H9 (cell line): ENCODE measurements around the gene PMCH. TPM values are rescaled to one million over a fixed set of nuclear protein-coding genes. Genes with fewer than 3 reads are reported as not detected.

Source experiments
- DNase-seq: peaks from one replicate; pipeline ENCODE4 v3.0.0-alpha.2; 2017
- H2AFZ ChIP-seq: one replicate; pipeline ENCODE4 v1.6.1; 2013; ENCODE audit warnings: mild to moderate bottlenecking, low read length, control low read depth, moderate library complexity
- H2AK5ac ChIP-seq: 2 replicates; pipeline ENCODE4 v1.6.1; 2013; ENCODE audit warnings: low read length, control low read depth, mixed read lengths; ENCODE audit not compliant: insufficient read length
- H2BK120ac ChIP-seq: one replicate; pipeline ENCODE4 v1.6.1; 2013; ENCODE audit warnings: low read depth, mild to moderate bottlenecking, low read length, control low read depth, inconsistent platforms; ENCODE audit not compliant: poor library complexity, severe bottlenecking
- H2BK12ac ChIP-seq: 2 replicates; pipeline ENCODE4 v1.6.1; 2013; ENCODE audit warnings: low read length, control low read depth, mixed read lengths, low read depth; ENCODE audit not compliant: insufficient read length
- H2BK15ac ChIP-seq: 2 replicates; pipeline ENCODE4 v1.6.1; 2013; ENCODE audit warnings: low read depth, low read length, control low read depth
- H2BK20ac ChIP-seq: one replicate; pipeline ENCODE4 v1.6.1; 2013; ENCODE audit warnings: low read depth, mild to moderate bottlenecking, low read length, control low read depth, inconsistent platforms; ENCODE audit not compliant: poor library complexity, severe bottlenecking
- H2BK5ac ChIP-seq: 2 replicates; pipeline ENCODE4 v1.6.1; 2013; ENCODE audit warnings: low read length, control low read depth, mixed read lengths; ENCODE audit not compliant: insufficient read length
- H3K14ac ChIP-seq: 2 replicates; pipeline ENCODE4 v1.6.1; 2013; ENCODE audit warnings: low read length, control low read depth; ENCODE audit not compliant: insufficient read depth
- H3K18ac ChIP-seq: 2 replicates; pipeline ENCODE4 v1.6.1; 2013; ENCODE audit warnings: low read depth, mild to moderate bottlenecking, mixed read lengths, low read length, control low read depth; ENCODE audit not compliant: insufficient read length
- H3K23ac ChIP-seq: 2 replicates; pipeline ENCODE4 v1.6.1; 2013; ENCODE audit warnings: low read length, control low read depth, mixed read lengths, low read depth; ENCODE audit not compliant: insufficient read length
- H3K23me2 ChIP-seq: 2 replicates; pipeline ENCODE4 v1.6.1; 2013; ENCODE audit warnings: low read depth, mild to moderate bottlenecking, mixed read lengths, low read length, control low read depth; ENCODE audit not compliant: insufficient read length, poor library complexity, severe bottlenecking
- H3K27ac ChIP-seq: 2 replicates; pipeline ENCODE4 v1.5.1; 2013; ENCODE audit warnings: low read length, control low read depth, mixed read lengths, low read depth; ENCODE audit not compliant: insufficient read length
- H3K27me3 ChIP-seq: 2 replicates; pipeline ENCODE4 v1.6.1; 2013; ENCODE audit warnings: low read length, control low read depth, inconsistent platforms; ENCODE audit not compliant: insufficient read depth
- H3K4ac ChIP-seq: 2 replicates; pipeline ENCODE4 v1.6.1; 2013; ENCODE audit warnings: low read depth, mild to moderate bottlenecking, control low read depth, inconsistent platforms, low read length, moderate library complexity
- H3K4me1 ChIP-seq: 2 replicates; pipeline ENCODE4 v1.6.1; 2013; ENCODE audit warnings: low read length, control low read depth, inconsistent platforms; ENCODE audit not compliant: insufficient read depth
- H3K4me2 ChIP-seq: 2 replicates; pipeline ENCODE4 v1.6.1; 2013; ENCODE audit warnings: low read length, control low read depth, mixed read lengths; ENCODE audit not compliant: insufficient read length, insufficient read depth
- H3K56ac ChIP-seq: 2 replicates; pipeline ENCODE4 v1.6.1; 2013; ENCODE audit warnings: low read depth, mild to moderate bottlenecking, mixed read lengths, low read length, control low read depth; ENCODE audit not compliant: insufficient read length
- H3K79me1 ChIP-seq: 2 replicates; pipeline ENCODE4 v1.6.1; 2013; ENCODE audit warnings: low read depth, mild to moderate bottlenecking, moderate library complexity, low read length, control low read depth, inconsistent platforms; ENCODE audit not compliant: insufficient read depth, poor library complexity, severe bottlenecking
- H3K79me2 ChIP-seq: 2 replicates; pipeline ENCODE4 v1.6.1; 2013; ENCODE audit warnings: low read length, control low read depth, inconsistent platforms; ENCODE audit not compliant: insufficient read depth
- H3K9ac ChIP-seq: 2 replicates; pipeline ENCODE4 v1.6.1; 2013; ENCODE audit warnings: low read length, control low read depth, mixed read lengths; ENCODE audit not compliant: insufficient read length; ENCODE audit errors: extremely low read depth
- H3K9me3 ChIP-seq: one replicate; pipeline ENCODE4 v1.6.1; 2013; ENCODE audit warnings: low read depth, low read length, inconsistent platforms; ENCODE audit not compliant: control insufficient read depth
- H3T11ph ChIP-seq: one replicate; pipeline ENCODE4 v1.6.1; 2013; ENCODE audit warnings: mild to moderate bottlenecking, low read length, control low read depth, inconsistent platforms
- H4K20me1 ChIP-seq: one replicate; pipeline ENCODE4 v1.6.1; 2013; ENCODE audit not compliant: control insufficient read depth, insufficient read length, insufficient read depth
- H4K5ac ChIP-seq: 2 replicates; pipeline ENCODE4 v1.6.1; 2013; ENCODE audit warnings: low read depth, mild to moderate bottlenecking, mixed read lengths, low read length, control low read depth; ENCODE audit not compliant: insufficient read length
- H4K8ac ChIP-seq: replicated peaks from 2 replicates; pipeline ENCODE4 v1.6.1; 2013; ENCODE audit warnings: low read length, control low read depth, mixed read lengths, low read depth; ENCODE audit not compliant: insufficient read length
- H4K91ac ChIP-seq: 2 replicates; pipeline ENCODE4 v1.6.1; 2013; ENCODE audit warnings: low read depth, mild to moderate bottlenecking, moderate library complexity, mixed read lengths, low read length, control low read depth; ENCODE audit not compliant: insufficient read length
- H3K27ac Mint-ChIP-seq, 3 experiments: 2 replicates in 2 of 3; 3 replicates in 1 of 3; pipeline ENCODE4 v1.8.0; 2020 to 2021; ENCODE audit warnings: mixed read lengths in 3 of 3, mild to moderate bottlenecking in 1 of 3, moderate library complexity in 1 of 3
- H3K27me3 Mint-ChIP-seq: 2 replicates; pipeline ENCODE4 v1.8.0; 2021; ENCODE audit warnings: low read depth, mild to moderate bottlenecking, moderate library complexity, mixed read lengths
- H3K36me3 Mint-ChIP-seq, 3 experiments: 2 replicates in 2 of 3; 3 replicates in 1 of 3; pipeline ENCODE4 v1.8.0; 2020 to 2021; ENCODE audit warnings: low read depth in 3 of 3, mixed read lengths in 3 of 3; ENCODE audit not compliant: insufficient read depth in 1 of 3
- H3K4me1 Mint-ChIP-seq, 2 experiments: 2 replicates each; pipeline ENCODE4 v1.8.0; 2020; ENCODE audit warnings: mixed read lengths in 2 of 2
- H3K4me3 Mint-ChIP-seq, 2 experiments: 2 replicates in 1 of 2; 3 replicates in 1 of 2; pipeline ENCODE4 v1.8.0; 2020 to 2021; ENCODE audit warnings: mild to moderate bottlenecking in 2 of 2, mixed read lengths in 2 of 2, moderate library complexity in 1 of 2
- H3K9me3 Mint-ChIP-seq, 2 experiments: 2 replicates in 1 of 2; 3 replicates in 1 of 2; pipeline ENCODE4 v1.8.0; 2020; ENCODE audit warnings: mild to moderate bottlenecking in 2 of 2, mixed read lengths in 2 of 2, moderate library complexity in 1 of 2
- CTCF ChIP-seq: fragments of 200-600 bp; sonication (generic); conservative IDR thresholded peaks from 3 replicates; pipeline ENCODE4 v1.8.0; 2021; ENCODE audit warnings: antibody characterized with exemption, mild to moderate bottlenecking
- total RNA-seq: library from RNA; stranded (reverse); gene quantifications from 2 replicates; pipeline ENCODE4 v1.2.1, GENCODE V29; 2021

PMCH gene
- total RNA-seq, 1 experiment from 2014 or later: not detected

DNA sequence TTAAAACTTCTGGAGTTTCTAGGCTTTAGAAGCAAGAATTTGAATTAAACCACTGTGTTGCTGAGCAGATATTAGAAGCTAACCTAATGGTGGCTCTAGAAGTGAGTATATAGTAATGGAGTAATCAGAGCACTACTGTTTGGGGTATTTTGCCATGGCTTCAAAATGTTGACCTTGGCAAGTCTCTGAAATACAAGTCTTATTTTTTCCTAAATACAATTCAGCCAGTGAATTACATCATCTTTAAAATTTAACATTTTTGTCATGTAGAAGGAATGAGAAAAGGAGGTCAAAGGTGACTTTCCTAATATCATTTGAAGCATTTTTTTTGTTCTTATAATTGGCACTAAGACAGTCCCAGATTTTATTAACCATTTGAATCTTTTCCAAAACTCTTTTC lies 25.2 kb downstream of the PMCH start:
- no peaks in the 10 kb centered on the region for H4K20me1 ChIP-seq
- H3K9me3 ChIP-seq: no peaks in the 10 kb centered on the region
- no peaks in the 10 kb centered on the region; the same call in 1 of the 2 replicates for H3K27me3 Mint-ChIP-seq
- H3K4me1 Mint-ChIP-seq: no peaks in the 10 kb centered on the region
- no peak overlapping the region for H3K9ac ChIP-seq
- no peak overlapping the region for H3K56ac ChIP-seq
- H4K91ac ChIP-seq: no peak overlapping the region
- H3K4ac ChIP-seq: no peak overlapping the region
- no peak overlapping the region for H2BK5ac ChIP-seq
- DNase-seq: no peak
- no peak overlapping the region for H3K14ac ChIP-seq
- no peak overlapping the region for H4K8ac ChIP-seq
- H3T11ph ChIP-seq: no peak overlapping the region
- H2AK5ac ChIP-seq: no peak overlapping the region
- no peak overlapping the region for H3K23ac ChIP-seq
- H3K23me2 ChIP-seq: no peaks in the 10 kb centered on the region
- H2BK12ac ChIP-seq: no peak overlapping the region
- H3K79me1 ChIP-seq: no peaks in the 10 kb centered on the region
- no peak overlapping the region for H3K18ac ChIP-seq
- H4K5ac ChIP-seq: no peak overlapping the region
- no peak overlapping the region for H2BK20ac ChIP-seq
- H2BK15ac ChIP-seq: no peak overlapping the region
- no peaks in the 10 kb centered on the region for H3K79me2 ChIP-seq
- H3K36me3 Mint-ChIP-seq: peaks cover 3 to 4% (median 4%) of the 10 kb centered on the region in 3 experiments; a peak in 4 of 7 replicates
- H3K4me1 ChIP-seq: no peaks in the 10 kb centered on the region
- H3K4me2 ChIP-seq: no peak overlapping the region
- TF ChIP-seq CTCF: no peak
- H2BK120ac ChIP-seq: no peak overlapping the region
- no peaks in the 10 kb centered on the region for H3K27me3 ChIP-seq
- no peak overlapping the region for H3K4me3 Mint-ChIP-seq
- H3K9me3 Mint-ChIP-seq: no peaks in the 10 kb centered on the region
- H3K27ac ChIP-seq: no peak overlapping the region
- no peak overlapping the region for H2AFZ ChIP-seq
- H3K27ac Mint-ChIP-seq: no peak overlapping the region
